T-helper 2 cell treated with Interferon-gamma antibody and Interleukin-4, amounts not matched to agents 5 μg/mL and 100 μg/mL, for 36 hours (primary cell): ENCODE measurements around the gene RIMBP2.

ENCODE experiments used
- DNase-seq: peaks from one replicate; pipeline ENCODE4 v3.0.0; 2021; ENCODE audit warnings: low spot score
- H3K27ac Mint-ChIP-seq: one replicate; pipeline ENCODE4 v1.8.0; 2021; ENCODE audit warnings: mild to moderate bottlenecking, mixed read lengths
- H3K27me3 Mint-ChIP-seq: one replicate; pipeline ENCODE4 v1.8.0; 2021; ENCODE audit warnings: low read depth, mixed read lengths
- H3K36me3 Mint-ChIP-seq: one replicate; pipeline ENCODE4 v1.8.0; 2021; ENCODE audit warnings: low read depth, mixed read lengths
- H3K4me1 Mint-ChIP-seq: one replicate; pipeline ENCODE4 v1.8.0; 2021; ENCODE audit warnings: low read depth, mixed read lengths
- H3K4me3 Mint-ChIP-seq: one replicate; pipeline ENCODE4 v1.8.0; 2022; ENCODE audit warnings: mild to moderate bottlenecking, moderate library complexity, mixed read lengths
- H3K9me3 Mint-ChIP-seq: one replicate; pipeline ENCODE4 v1.8.0; 2021; ENCODE audit warnings: mixed read lengths

The RIMBP2 gene

GRCh38 chr12:130498589-130499385 is 217.3 kb downstream of the RIMBP2 start:
- peaks cover 2% of the 10 kb centered on the region for H3K27me3 Mint-ChIP-seq
- DNase-seq: no peak
- no peak overlapping the region for H3K4me3 Mint-ChIP-seq
- no peak overlapping the region for H3K27ac Mint-ChIP-seq
- H3K36me3 Mint-ChIP-seq: no peaks in the 10 kb centered on the region
- H3K9me3 Mint-ChIP-seq: peaks cover 4% of the 10 kb centered on the region
- no peaks in the 10 kb centered on the region for H3K4me1 Mint-ChIP-seq

GRCh38 chr12:130497991-130498390 is 218.1 kb downstream of the RIMBP2 start:
- Mint-ChIP-seq H3K4me3 (no peak overlapping the region), H3K27ac (no peak overlapping the region), H3K36me3 (no peaks in the 10 kb centered on the region), H3K9me3 (peaks cover 4% of the 10 kb centered on the region), H3K27me3 (peaks cover 2% of the 10 kb centered on the region), H3K4me1 (no peaks in the 10 kb centered on the region)
- DNase-seq: no peak

GRCh38 chr12:130497321-130497720 is 218.8 kb downstream of the RIMBP2 start:
- H3K27me3 Mint-ChIP-seq: peaks cover 2% of the 10 kb centered on the region
- no peak for DNase-seq

GRCh38 chr12:130496516-130497120 is 219.5 kb downstream of the RIMBP2 start:
- Mint-ChIP-seq H3K27me3 (peaks cover 2% of the 10 kb centered on the region), H3K4me1 (no peaks in the 10 kb centered on the region), H3K9me3 (peaks cover 4% of the 10 kb centered on the region), H3K27ac (no peak overlapping the region), H3K4me3 (no peak overlapping the region), H3K36me3 (no peaks in the 10 kb centered on the region)
- DNase-seq: no peak

More at GRCh38 chr12:130497321-130497720, 218.8 kb downstream of the RIMBP2 start:
- Mint-ChIP-seq H3K27ac (no peak overlapping the region), H3K4me1 (no peaks in the 10 kb centered on the region), H3K4me3 (no peak overlapping the region), H3K36me3 (no peaks in the 10 kb centered on the region), H3K9me3 (peaks cover 4% of the 10 kb centered on the region)

GRCh38 chr12:130495156-130495555 is 220.9 kb downstream of the RIMBP2 start:
- H3K27ac Mint-ChIP-seq: no peak overlapping the region
- H3K27me3 Mint-ChIP-seq: peaks cover 2% of the 10 kb centered on the region
- H3K36me3 Mint-ChIP-seq: no peaks in the 10 kb centered on the region
- DNase-seq: no peak
- no peaks in the 10 kb centered on the region for H3K4me1 Mint-ChIP-seq
- peaks cover 4% of the 10 kb centered on the region for H3K9me3 Mint-ChIP-seq
- no peak overlapping the region for H3K4me3 Mint-ChIP-seq

- Mint-ChIP-seq H3K4me3 (no peak overlapping the region), H3K27me3 (peaks cover 2% of the 10 kb centered on the region), H3K27ac (no peak overlapping the region), H3K36me3 (no peaks in the 10 kb centered on the region), H3K4me1 (no peaks in the 10 kb centered on the region), H3K9me3 (peaks cover 4% of the 10 kb centered on the region)
- DNase-seq: no peak
These were observed 221.4 kb downstream of the RIMBP2 start for GRCh38 chr12:130494736-130495135.

GRCh38 chr12:130493951-130494350 is 222.1 kb downstream of the RIMBP2 start:
- H3K27ac Mint-ChIP-seq: no peak overlapping the region
- H3K9me3 Mint-ChIP-seq: no peaks in the 10 kb centered on the region
- H3K4me1 Mint-ChIP-seq: no peaks in the 10 kb centered on the region
- no peak for DNase-seq
- H3K36me3 Mint-ChIP-seq: no peaks in the 10 kb centered on the region
- H3K27me3 Mint-ChIP-seq: no peaks in the 10 kb centered on the region
- H3K4me3 Mint-ChIP-seq: no peak overlapping the region

GRCh38 chr12:130491421-130492357 is 224.4 kb downstream of the RIMBP2 start:
- H3K9me3 Mint-ChIP-seq: no peaks in the 10 kb centered on the region
- H3K4me1 Mint-ChIP-seq: no peaks in the 10 kb centered on the region
- H3K36me3 Mint-ChIP-seq: no peaks in the 10 kb centered on the region
- no peak overlapping the region for H3K27ac Mint-ChIP-seq
- no peaks in the 10 kb centered on the region for H3K27me3 Mint-ChIP-seq
- no peak overlapping the region for H3K4me3 Mint-ChIP-seq
- DNase-seq: no peak

- Mint-ChIP-seq H3K27me3 (no peaks in the 10 kb centered on the region), H3K4me1 (no peaks in the 10 kb centered on the region), H3K27ac (no peak overlapping the region), H3K4me3 (no peak overlapping the region), H3K9me3 (no peaks in the 10 kb centered on the region), H3K36me3 (no peaks in the 10 kb centered on the region)
- no peak for DNase-seq
These were observed 225.4 kb downstream of the RIMBP2 start for GRCh38 chr12:130490674-130491073.

- no peak for DNase-seq
- no peaks in the 10 kb centered on the region for H3K4me1 Mint-ChIP-seq
- no peaks in the 10 kb centered on the region for H3K27me3 Mint-ChIP-seq
- H3K4me3 Mint-ChIP-seq: no peak overlapping the region
- H3K36me3 Mint-ChIP-seq: no peaks in the 10 kb centered on the region
- H3K27ac Mint-ChIP-seq: no peak overlapping the region
- no peaks in the 10 kb centered on the region for H3K9me3 Mint-ChIP-seq
These were observed 226.8 kb downstream of the RIMBP2 start for GRCh38 chr12:130489293-130489692.

- Mint-ChIP-seq H3K4me3 (no peak overlapping the region), H3K9me3 (no peaks in the 10 kb centered on the region), H3K27me3 (no peaks in the 10 kb centered on the region), H3K36me3 (no peaks in the 10 kb centered on the region), H3K27ac (no peak overlapping the region), H3K4me1 (no peaks in the 10 kb centered on the region)
- no peak for DNase-seq
These were observed 227.8 kb downstream of the RIMBP2 start for GRCh38 chr12:130488358-130488710.

GRCh38 chr12:130487636-130488357 is 228.3 kb downstream of the RIMBP2 start:
- H3K4me1 Mint-ChIP-seq: no peaks in the 10 kb centered on the region
- H3K36me3 Mint-ChIP-seq: no peaks in the 10 kb centered on the region
- H3K4me3 Mint-ChIP-seq: no peak overlapping the region
- H3K27me3 Mint-ChIP-seq: no peaks in the 10 kb centered on the region
- H3K27ac Mint-ChIP-seq: no peak overlapping the region
- no peak for DNase-seq
- H3K9me3 Mint-ChIP-seq: no peaks in the 10 kb centered on the region

- Mint-ChIP-seq H3K9me3 (no peaks in the 10 kb centered on the region), H3K4me1 (no peaks in the 10 kb centered on the region), H3K27ac (no peak overlapping the region), H3K36me3 (no peaks in the 10 kb centered on the region), H3K4me3 (no peak overlapping the region), H3K27me3 (no peaks in the 10 kb centered on the region)
- no peak for DNase-seq
These were observed 229.1 kb downstream of the RIMBP2 start for GRCh38 chr12:130486891-130487416.
